ENCODE measurements around the gene VEGFC. TPM values are rescaled to one million over a fixed set of nuclear protein-coding genes. Genes with fewer than 3 reads are reported as not detected.

The VEGFC gene
- polyA plus RNA-seq, 1 donor from 2014 or later, result 0.63 TPM

DNA sequence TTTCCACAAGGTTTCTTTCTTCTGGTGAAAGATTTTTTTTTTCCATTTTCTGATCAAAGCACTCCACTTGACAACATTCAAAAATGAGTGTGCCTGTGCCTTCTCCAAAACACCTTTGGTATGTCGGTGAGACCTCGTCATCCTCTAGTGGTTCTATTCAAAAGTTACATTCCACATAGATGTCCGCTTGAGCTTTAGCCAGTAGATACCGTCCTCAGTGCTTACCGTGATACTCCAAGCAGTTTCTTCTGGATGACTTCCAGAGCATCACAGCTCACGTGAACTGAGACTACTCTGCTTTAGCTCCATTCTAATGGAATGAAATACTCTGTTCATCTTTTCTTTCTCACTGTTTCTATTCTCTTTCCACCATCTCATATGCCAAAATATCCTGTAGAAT, 38.2 kb upstream of the VEGFC start:
- Histone ChIP-seq H3K27me3 (ENCODE audit: insufficient read depth, low read depth, low read length) (no peaks in the 10 kb centered on the region), H3K4me3 (ENCODE audit: low read length) (no peak overlapping the region), H3K79me2 (replicated peaks; ENCODE audit: insufficient read depth, low read length) (no peaks in the 10 kb centered on the region), H3K27ac (ENCODE audit: low read length) (no peak overlapping the region), H3K36me3 (ENCODE audit: insufficient read depth, low read length) (no peaks in the 10 kb centered on the region), H4K20me1 (ENCODE audit: insufficient read depth) (no peaks in the 10 kb centered on the region), H3K9me2 (ENCODE audit: insufficient read depth, low read length) (no peaks in the 10 kb centered on the region), H2AFZ (ENCODE audit: low read depth, low read length) (no peak overlapping the region), H3K9ac (ENCODE audit: low read length) (no peak overlapping the region), H3F3A (ENCODE audit: insufficient read depth, low read length, poor library complexity, severe bottlenecking) (no peaks in the 10 kb centered on the region), H3K4me2 (ENCODE audit: low read length) (no peak overlapping the region), H3K9me3 (ENCODE audit: low read length) (no peaks in the 10 kb centered on the region)
- TF ChIP-seq EZH2 (IDR thresholded peaks at IDR 0.05; ENCODE audit: borderline replicate concordance, insufficient read depth, low read length, poor library complexity, severe bottlenecking) (no peak), TAF1 (IDR thresholded peaks at IDR 0.05; ENCODE audit: low read depth) (no peak), MXI1 (conservative IDR thresholded peaks at IDR 0.05; ENCODE audit: poor library complexity, severe bottlenecking) (no peak), EP300 (conservative IDR thresholded peaks at IDR 0.05; ENCODE audit: poor library complexity, severe bottlenecking) (no peak), SMC3 (conservative IDR thresholded peaks at IDR 0.05; ENCODE audit: poor library complexity) (no peak), RAD21 (conservative IDR thresholded peaks at IDR 0.05) (no peak), POLR2AphosphoS5 (IDR thresholded peaks at IDR 0.05) (no peak)
- TF ChIP-seq, protein P1, sequence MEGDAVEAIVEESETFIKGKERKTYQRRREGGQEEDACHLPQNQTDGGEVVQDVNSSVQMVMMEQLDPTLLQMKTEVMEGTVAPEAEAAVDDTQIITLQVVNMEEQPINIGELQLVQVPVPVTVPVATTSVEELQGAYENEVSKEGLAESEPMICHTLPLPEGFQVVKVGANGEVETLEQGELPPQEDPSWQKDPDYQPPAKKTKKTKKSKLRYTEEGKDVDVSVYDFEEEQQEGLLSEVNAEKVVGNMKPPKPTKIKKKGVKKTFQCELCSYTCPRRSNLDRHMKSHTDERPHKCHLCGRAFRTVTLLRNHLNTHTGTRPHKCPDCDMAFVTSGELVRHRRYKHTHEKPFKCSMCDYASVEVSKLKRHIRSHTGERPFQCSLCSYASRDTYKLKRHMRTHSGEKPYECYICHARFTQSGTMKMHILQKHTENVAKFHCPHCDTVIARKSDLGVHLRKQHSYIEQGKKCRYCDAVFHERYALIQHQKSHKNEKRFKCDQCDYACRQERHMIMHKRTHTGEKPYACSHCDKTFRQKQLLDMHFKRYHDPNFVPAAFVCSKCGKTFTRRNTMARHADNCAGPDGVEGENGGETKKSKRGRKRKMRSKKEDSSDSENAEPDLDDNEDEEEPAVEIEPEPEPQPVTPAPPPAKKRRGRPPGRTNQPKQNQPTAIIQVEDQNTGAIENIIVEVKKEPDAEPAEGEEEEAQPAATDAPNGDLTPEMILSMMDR (IDR thresholded peaks at IDR 0.05; ENCODE audit: poor library complexity, severe bottlenecking), result no peak
- TF ChIP-seq, protein P2, sequence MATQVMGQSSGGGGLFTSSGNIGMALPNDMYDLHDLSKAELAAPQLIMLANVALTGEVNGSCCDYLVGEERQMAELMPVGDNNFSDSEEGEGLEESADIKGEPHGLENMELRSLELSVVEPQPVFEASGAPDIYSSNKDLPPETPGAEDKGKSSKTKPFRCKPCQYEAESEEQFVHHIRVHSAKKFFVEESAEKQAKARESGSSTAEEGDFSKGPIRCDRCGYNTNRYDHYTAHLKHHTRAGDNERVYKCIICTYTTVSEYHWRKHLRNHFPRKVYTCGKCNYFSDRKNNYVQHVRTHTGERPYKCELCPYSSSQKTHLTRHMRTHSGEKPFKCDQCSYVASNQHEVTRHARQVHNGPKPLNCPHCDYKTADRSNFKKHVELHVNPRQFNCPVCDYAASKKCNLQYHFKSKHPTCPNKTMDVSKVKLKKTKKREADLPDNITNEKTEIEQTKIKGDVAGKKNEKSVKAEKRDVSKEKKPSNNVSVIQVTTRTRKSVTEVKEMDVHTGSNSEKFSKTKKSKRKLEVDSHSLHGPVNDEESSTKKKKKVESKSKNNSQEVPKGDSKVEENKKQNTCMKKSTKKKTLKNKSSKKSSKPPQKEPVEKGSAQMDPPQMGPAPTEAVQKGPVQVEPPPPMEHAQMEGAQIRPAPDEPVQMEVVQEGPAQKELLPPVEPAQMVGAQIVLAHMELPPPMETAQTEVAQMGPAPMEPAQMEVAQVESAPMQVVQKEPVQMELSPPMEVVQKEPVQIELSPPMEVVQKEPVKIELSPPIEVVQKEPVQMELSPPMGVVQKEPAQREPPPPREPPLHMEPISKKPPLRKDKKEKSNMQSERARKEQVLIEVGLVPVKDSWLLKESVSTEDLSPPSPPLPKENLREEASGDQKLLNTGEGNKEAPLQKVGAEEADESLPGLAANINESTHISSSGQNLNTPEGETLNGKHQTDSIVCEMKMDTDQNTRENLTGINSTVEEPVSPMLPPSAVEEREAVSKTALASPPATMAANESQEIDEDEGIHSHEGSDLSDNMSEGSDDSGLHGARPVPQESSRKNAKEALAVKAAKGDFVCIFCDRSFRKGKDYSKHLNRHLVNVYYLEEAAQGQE (IDR thresholded peaks at IDR 0.05; ENCODE audit: borderline replicate concordance), result no peak

- TF ChIP-seq POLR2AphosphoS5 (IDR thresholded peaks at IDR 0.05) (no peak), TAF1 (IDR thresholded peaks at IDR 0.05; ENCODE audit: low read depth) (no peak)
Observed at GRCh38 chr4:176825586-176825985, 32.9 kb upstream of the VEGFC start.

More at GRCh38 chr4:176825586-176825985, 32.9 kb upstream of the VEGFC start:
- Histone ChIP-seq H3K9me3 (ENCODE audit: low read length) (no peaks in the 10 kb centered on the region), H3K27me3 (ENCODE audit: insufficient read depth, low read depth, low read length) (no peaks in the 10 kb centered on the region), H3K4me2 (ENCODE audit: low read length) (no peak overlapping the region), H2AFZ (ENCODE audit: low read depth, low read length) (no peak overlapping the region), H3K79me2 (replicated peaks; ENCODE audit: insufficient read depth, low read length) (no peaks in the 10 kb centered on the region), H3K4me3 (ENCODE audit: low read length) (no peak overlapping the region), H3K36me3 (ENCODE audit: insufficient read depth, low read length) (no peaks in the 10 kb centered on the region), H4K20me1 (ENCODE audit: insufficient read depth) (no peaks in the 10 kb centered on the region), H3F3A (ENCODE audit: insufficient read depth, low read length, poor library complexity, severe bottlenecking) (no peaks in the 10 kb centered on the region), H3K9ac (ENCODE audit: low read length) (no peak overlapping the region), H3K9me2 (ENCODE audit: insufficient read depth, low read length) (no peaks in the 10 kb centered on the region), H3K27ac (ENCODE audit: low read length) (no peak overlapping the region)

Measured in neural cell (in vitro differentiated cells).